Measurements from ENCODE around the gene LRCH3.

- no peak for TF ChIP-seq POLR2AphosphoS5 (IDR thresholded peaks at IDR 0.05; ENCODE audit: low read depth, low read length)
- TF ChIP-seq, protein P1, sequence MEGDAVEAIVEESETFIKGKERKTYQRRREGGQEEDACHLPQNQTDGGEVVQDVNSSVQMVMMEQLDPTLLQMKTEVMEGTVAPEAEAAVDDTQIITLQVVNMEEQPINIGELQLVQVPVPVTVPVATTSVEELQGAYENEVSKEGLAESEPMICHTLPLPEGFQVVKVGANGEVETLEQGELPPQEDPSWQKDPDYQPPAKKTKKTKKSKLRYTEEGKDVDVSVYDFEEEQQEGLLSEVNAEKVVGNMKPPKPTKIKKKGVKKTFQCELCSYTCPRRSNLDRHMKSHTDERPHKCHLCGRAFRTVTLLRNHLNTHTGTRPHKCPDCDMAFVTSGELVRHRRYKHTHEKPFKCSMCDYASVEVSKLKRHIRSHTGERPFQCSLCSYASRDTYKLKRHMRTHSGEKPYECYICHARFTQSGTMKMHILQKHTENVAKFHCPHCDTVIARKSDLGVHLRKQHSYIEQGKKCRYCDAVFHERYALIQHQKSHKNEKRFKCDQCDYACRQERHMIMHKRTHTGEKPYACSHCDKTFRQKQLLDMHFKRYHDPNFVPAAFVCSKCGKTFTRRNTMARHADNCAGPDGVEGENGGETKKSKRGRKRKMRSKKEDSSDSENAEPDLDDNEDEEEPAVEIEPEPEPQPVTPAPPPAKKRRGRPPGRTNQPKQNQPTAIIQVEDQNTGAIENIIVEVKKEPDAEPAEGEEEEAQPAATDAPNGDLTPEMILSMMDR (IDR thresholded peaks at IDR 0.05): no peak
These were observed 101.1 kb downstream of the LRCH3 start for GRCh38 chr3:197892162-197892561.
